GM21576 (cell line): Measurements from ENCODE around the gene TVP23A.
"Not testable (repeated sequence)": the region's sequence is repeated elsewhere in the genome, so short reads cannot be mapped to it uniquely, and the experiment has no call there.

Experiments
- ATAC-seq: cut with Tn5 transposase; IDR thresholded peaks from one replicate; pipeline ENCODE4 v1.9.1; 2021; ENCODE audit warnings: mild to moderate bottlenecking, moderate library complexity; ENCODE audit not compliant: unreplicated experiment

The TVP23A gene

GRCh38 chr16:10806698-10807097, 11.9 kb downstream of the TVP23A start:
- ATAC-seq, result no peak

GRCh38 chr16:10805334-10805733, 13.3 kb downstream of the TVP23A start:
- ATAC-seq, result no peak

- ATAC-seq, result no peak
Measured at GRCh38 chr16:10799736-10800135, 18.9 kb downstream of the TVP23A start.

- ATAC-seq, result no peak
Measured at GRCh38 chr16:10791048-10791447, 27.5 kb downstream of the TVP23A start.

GRCh38 chr16:10788630-10789029, 30.0 kb downstream of the TVP23A start:
- not testable (repeated sequence) for ATAC-seq

GRCh38 chr16:10787304-10787703, 31.3 kb downstream of the TVP23A start:
- ATAC-seq, result no peak

- ATAC-seq, result no peak
Measured at GRCh38 chr16:10782628-10783027, 36.0 kb downstream of the TVP23A start.

- ATAC-seq, result no peak
Measured at GRCh38 chr16:10780628-10781027, 38.0 kb downstream of the TVP23A start.

GRCh38 chr16:10779908-10780307, 38.7 kb downstream of the TVP23A start:
- ATAC-seq, result not testable (repeated sequence)

- no peak for ATAC-seq
Measured at GRCh38 chr16:10777356-10777755, 41.2 kb downstream of the TVP23A start.

GRCh38 chr16:10776923-10777322, 41.7 kb downstream of the TVP23A start:
- not testable (repeated sequence) for ATAC-seq

- ATAC-seq, result peak; percentile 81
Measured at GRCh38 chr16:10776280-10776679, 42.3 kb downstream of the TVP23A start.

GRCh38 chr16:10770907-10771306, 47.7 kb downstream of the TVP23A start:
- ATAC-seq, result no peak

- no peak for ATAC-seq
Measured at GRCh38 chr16:10769381-10769780, 49.2 kb downstream of the TVP23A start.

GRCh38 chr16:10767127-10767526, 51.5 kb downstream of the TVP23A start:
- ATAC-seq, result no peak

GRCh38 chr16:10765772-10766171, 52.8 kb downstream of the TVP23A start:
- ATAC-seq, result peak; percentile 62

GRCh38 chr16:10763456-10763855, 55.1 kb downstream of the TVP23A start:
- ATAC-seq, result no peak

GRCh38 chr16:10762336-10763016, 56.1 kb downstream of the TVP23A start:
- ATAC-seq, result no peak

GRCh38 chr16:10761373-10761772, 57.2 kb downstream of the TVP23A start:
- ATAC-seq, result no peak

GRCh38 chr16:10760858-10761257, 57.7 kb downstream of the TVP23A start:
- no peak for ATAC-seq

GRCh38 chr16:10756574-10756973, 62.0 kb downstream of the TVP23A start:
- no peak for ATAC-seq

- no peak for ATAC-seq
Measured at GRCh38 chr16:10754941-10755340, 63.7 kb downstream of the TVP23A start.

- ATAC-seq, result no peak
Measured at GRCh38 chr16:10753670-10754069, 64.9 kb downstream of the TVP23A start.
